HCT116 (cell line): Measurements from ENCODE around the gene LMBRD1. TPM values are rescaled to one million over a fixed set of nuclear protein-coding genes. Genes with fewer than 3 reads are reported as not detected.

ENCODE experiments used
- ATAC-seq: fragments of 200-7000 bp; cut with Tn5 transposase; 2 replicates; pipeline ENCODE4 v1.9.1; 2020; ENCODE audit warnings: mild to moderate bottlenecking, moderate library complexity
- BruUV-seq: library from RNA; stranded (reverse); fragments of 400-500 nt; replicated peaks from 2 replicates; lab custom pipeline; 2021; lab: Mats Ljungman, UMichigan
- CTCF ChIA-PET: fragments of 300-600 bp; sonication (Branson Sonifier 250); formaldehyde crosslinking; loops from one replicate; lab custom pipeline; 2021; ENCODE audit warnings: antibody characterized with exemption; lab: Charles Lee
- POLR2A ChIA-PET: fragments of 300-600, 350-600 bp; sonication (Branson Sonifier 250); formaldehyde crosslinking; loops from one replicate; lab custom pipeline; 2021; ENCODE audit warnings: antibody characterized with exemption; lab: Charles Lee
- RAD21 ChIA-PET, 2 experiments: fragments of 300-600 bp; sonication (Branson Sonifier 250); formaldehyde crosslinking; loops; one replicate each; lab custom pipeline; 2023; ENCODE audit warnings: low total read pairs in 2 of 2; ENCODE audit not compliant: uncharacterized antibody in 2 of 2, unreplicated experiment in 2 of 2, low non-redundant PET in 1 of 2; lab: Charles Lee
- DNase-seq: peaks from one replicate; pipeline ENCODE4 v3.0.0-alpha.2; 2010; ENCODE audit warnings: low read depth, low spot score
- H2AFZ ChIP-seq: fragments of 200-600 bp; shearing (Covaris generic), sonication (generic); 2 replicates; pipeline ENCODE4 v1.6.1; 2017; ENCODE audit warnings: low read depth, mixed run types, mixed read lengths, antibody characterized with exemption, low read length; ENCODE audit not compliant: poor library complexity, severe bottlenecking
- H3K27ac ChIP-seq: 2 replicates; pipeline ENCODE4 v1.5.1; 2012; ENCODE audit warnings: low read depth, low read length
- H3K27me3 ChIP-seq: fragments of 200-600 bp; sonication (generic); 2 replicates; pipeline ENCODE4 v1.6.1; 2016; ENCODE audit warnings: mixed run types, low read length, mixed read lengths; ENCODE audit not compliant: insufficient read depth
- H3K36me3 ChIP-seq, 2 experiments: fragments of 200-500 bp in 1 of 2; fragments of 200-600 bp in 1 of 2; sonication (Bioruptor generic) in 1 of 2; sonication (generic) in 1 of 2; 2 replicates each; pipeline versions ENCODE4 v1.5.1 to v1.6.1; 2014 to 2016; ENCODE audit warnings: low read length in 2 of 2, inconsistent platforms in 1 of 2, mixed read lengths in 1 of 2, mixed run types in 1 of 2; ENCODE audit not compliant: insufficient read depth in 2 of 2, control insufficient read depth in 1 of 2
- H3K4me1 ChIP-seq, 2 experiments: fragments of 200-600 bp in 1 of 2; sonication (generic) in 1 of 2; 2 replicates each; pipeline versions ENCODE4 v1.5.1 to v1.6.1; 2012 to 2017; ENCODE audit warnings: low read length in 2 of 2, inconsistent platforms in 1 of 2, mild to moderate bottlenecking in 1 of 2, mixed read lengths in 1 of 2, mixed run types in 1 of 2, moderate library complexity in 1 of 2; ENCODE audit not compliant: insufficient read depth in 2 of 2, control insufficient read depth in 1 of 2
- H3K4me2 ChIP-seq: fragments of 200-600 bp; sonication (generic); 2 replicates; pipeline ENCODE4 v1.6.1; 2017; ENCODE audit warnings: mixed run types, low read length, mixed read lengths
- H3K4me3 ChIP-seq, 2 experiments: fragments of 200-600 bp in 1 of 2; sonication (generic) in 1 of 2; replicated peaks in 1 of 2; 2 replicates each; pipeline ENCODE4 v1.5.1; 2011 to 2016; ENCODE audit warnings: low read length in 2 of 2, control low read depth in 1 of 2, low read depth in 1 of 2, mild to moderate bottlenecking in 1 of 2, mixed read lengths in 1 of 2, mixed run types in 1 of 2
- H3K79me2 ChIP-seq: fragments of 200-600 bp; sonication (generic); 2 replicates; pipeline ENCODE4 v1.6.1; 2017; ENCODE audit warnings: mild to moderate bottlenecking, mixed run types, low read length, moderate library complexity, mixed read lengths; ENCODE audit not compliant: insufficient read depth
- H3K9ac ChIP-seq: fragments of 200-600 bp; sonication (generic); 2 replicates; pipeline ENCODE4 v1.6.1; 2016; ENCODE audit warnings: low read length, mixed read lengths
- H3K9me2 ChIP-seq: fragments of 200-600 bp; sonication (generic), shearing (Covaris generic); 2 replicates; pipeline ENCODE4 v1.6.1; 2017; ENCODE audit warnings: mixed run types, mild to moderate bottlenecking, moderate library complexity; ENCODE audit not compliant: insufficient read depth
- H3K9me3 ChIP-seq, 2 experiments: fragments of 200-500 bp in 1 of 2; fragments of 200-600 bp in 1 of 2; sonication (Bioruptor generic) in 1 of 2; sonication (generic) in 1 of 2; 2 replicates each; pipeline ENCODE4 v1.6.1; 2014 to 2017; ENCODE audit warnings: low read length in 2 of 2, mixed read lengths in 2 of 2, inconsistent platforms in 1 of 2, low read depth in 1 of 2, mild to moderate bottlenecking in 1 of 2, mixed run types in 1 of 2, moderate library complexity in 1 of 2; ENCODE audit not compliant: control insufficient read depth in 1 of 2, insufficient read depth in 1 of 2
- H4K20me1 ChIP-seq: fragments of 200-600 bp; sonication (generic), shearing (Covaris generic); 2 replicates; pipeline ENCODE4 v1.6.1; 2017; ENCODE audit warnings: mixed run types, mild to moderate bottlenecking, moderate library complexity; ENCODE audit not compliant: insufficient read depth
- ATF3 ChIP-seq: IDR thresholded peaks from 2 replicates; pipeline ENCODE4 v1.6.1; 2012
- CBX3 ChIP-seq: IDR thresholded peaks from 2 replicates; pipeline ENCODE4 v1.6.1; 2012; ENCODE audit warnings: low read depth
- CTCF ChIP-seq, 3 experiments: fragments of 200-600 bp in 1 of 3; sonication (generic) in 1 of 3; IDR thresholded peaks in 2 of 3; conservative IDR thresholded peaks in 1 of 3; 2 replicates each; pipeline ENCODE4 v1.5.1; 2012 to 2017; ENCODE audit warnings: low read depth in 2 of 3, low read length in 2 of 3, antibody characterized with exemption in 1 of 3, borderline replicate concordance in 1 of 3, control low read depth in 1 of 3, mild to moderate bottlenecking in 1 of 3, mixed read lengths in 1 of 3, mixed run types in 1 of 3, moderate library complexity in 1 of 3; ENCODE audit not compliant: insufficient read depth in 1 of 3
- EGR1 ChIP-seq: IDR thresholded peaks from 2 replicates; pipeline ENCODE4 v1.6.1; 2012; ENCODE audit warnings: low read depth
- ELF1 ChIP-seq: IDR thresholded peaks from 2 replicates; pipeline ENCODE4 v1.6.1; 2012; ENCODE audit warnings: low read depth, borderline replicate concordance
- EZH2 ChIP-seq: fragments of 200-600 bp; sonication (generic); IDR thresholded peaks from 2 replicates; pipeline ENCODE4 v1.6.1; 2017; ENCODE audit warnings: antibody characterized with exemption, mixed run types
- FOSL1 ChIP-seq: IDR thresholded peaks from 2 replicates; pipeline ENCODE4 v1.6.1; 2012; ENCODE audit warnings: low read depth
- MAX ChIP-seq: IDR thresholded peaks from 2 replicates; pipeline ENCODE4 v1.6.1; 2012
- POLR2A ChIP-seq: IDR thresholded peaks from 2 replicates; pipeline ENCODE4 v1.7.0; 2011; ENCODE audit warnings: borderline replicate concordance; ENCODE audit not compliant: insufficient read depth, insufficient read length; ENCODE audit errors: extremely low read depth
- POLR2AphosphoS5 ChIP-seq: IDR thresholded peaks from 2 replicates; pipeline ENCODE4 v1.6.1; 2011; ENCODE audit warnings: mild to moderate bottlenecking, low read depth, low read length, moderate library complexity
- RAD21 ChIP-seq: IDR thresholded peaks from 2 replicates; pipeline ENCODE4 v1.6.1; 2012; ENCODE audit warnings: low read depth, mild to moderate bottlenecking
- REST ChIP-seq: IDR thresholded peaks from 2 replicates; pipeline ENCODE4 v1.6.1; 2012; ENCODE audit warnings: low read depth
- SP1 ChIP-seq: IDR thresholded peaks from 2 replicates; pipeline ENCODE4 v1.6.1; 2012; ENCODE audit warnings: low read depth
- SRF ChIP-seq: IDR thresholded peaks from 2 replicates; pipeline ENCODE4 v1.6.1; 2012; ENCODE audit warnings: low read depth
- YY1 ChIP-seq: IDR thresholded peaks from 2 replicates; pipeline ENCODE4 v1.6.1; 2011; ENCODE audit warnings: low read length, low read depth, moderate library complexity, mild to moderate bottlenecking; ENCODE audit not compliant: insufficient replicate concordance; ENCODE audit errors: extremely low read depth
- ZBTB33 ChIP-seq: IDR thresholded peaks from 2 replicates; pipeline ENCODE4 v1.6.1; 2011; ENCODE audit warnings: mild to moderate bottlenecking, low read length, moderate library complexity; ENCODE audit not compliant: insufficient replicate concordance; ENCODE audit errors: extremely low read depth
- ZFX ChIP-seq: fragments of 450-650 bp; IDR thresholded peaks from 2 replicates; pipeline ENCODE4 v1.6.1; 2017
- ZNF274 ChIP-seq: fragments of 200-500 bp; sonication (Bioruptor generic); IDR thresholded peaks from 2 replicates; pipeline ENCODE4 v1.6.1; 2014; ENCODE audit warnings: mild to moderate bottlenecking, low read depth, low read length, inconsistent platforms
- intact Hi-C: fragments of 100-400 bp; cut with micrococcal nuclease; formaldehyde crosslinking; loops from 2 replicates; pipeline ENCODE4 v1.10.0; 2022
- total RNA-seq: library from RNA; stranded (reverse); gene quantifications from one replicate; pipeline ENCODE4 v1.2.1, GENCODE V29; 2021; ENCODE audit not compliant: unreplicated experiment

LMBRD1 gene
- total RNA-seq, 1 experiment from 2014 or later, result 11.9 TPM

- no peaks in the 10 kb centered on the region for H3K79me2 ChIP-seq
- no peaks in the 10 kb centered on the region for H3K27me3 ChIP-seq
- no TSS peak for BruUV-seq
- H3K4me2 ChIP-seq, result no peak overlapping the region
- no peaks in the 10 kb centered on the region for H3K36me3 ChIP-seq
- ChIA-PET POLR2A (no interaction called here), RAD21 (no interaction called here), CTCF (no interaction called here)
- TF ChIP-seq MAX (no peak), POLR2AphosphoS5 (no peak), SRF (no peak), RAD21 (no peak), CTCF (IDR thresholded peaks at IDR 0.05 in 2 of 3, conservative IDR thresholded peaks at IDR 0.05 in 1 of 3; ENCODE audit: borderline replicate concordance in 1 of 3, insufficient read depth in 1 of 3, low read depth in 2 of 3, low read length in 2 of 3) (no peak), ELF1 (no peak), YY1 (no peak), EZH2 (no peak), REST (no peak), POLR2A (no peak), ZBTB33 (no peak), CBX3 (no peak), ZFX (no peak), EGR1 (no peak), SP1 (no peak), ATF3 (no peak), ZNF274 (no peak), FOSL1 (no peak)
- H3K27ac ChIP-seq, result no peak overlapping the region
- no peaks in the 10 kb centered on the region for H4K20me1 ChIP-seq
- no peaks in the 10 kb centered on the region for H3K9me2 ChIP-seq
- no peak overlapping the region for H3K4me3 ChIP-seq
- intact Hi-C loops, result no loop called here
- ATAC-seq (no peak), DNase-seq (no peak)
- no peak overlapping the region for H2AFZ ChIP-seq
- no peak overlapping the region for H3K9ac ChIP-seq
- H3K9me3 ChIP-seq, result no peaks in the 10 kb centered on the region
- H3K4me1 ChIP-seq, result no peaks in the 10 kb centered on the region
Measured at GRCh38 chr6:69706724-69707123, 90.1 kb downstream of the LMBRD1 start.
